Measurements from ENCODE around the gene CEP350.

Gene CEP350

GRCh38 chr1:179954493-179955286 is at the start of gene CEP350:
TSS of gene CEP350 (plus strand) at chr1:179954810. CDS start at chr1:179986182, 31,372 bp downstream.
- DNase-seq = peak; percentile 98

- no peak for DNase-seq
Measured at GRCh38 chr1:179910934-179911333, 43.7 kb upstream of the CEP350 start.

- no peak for DNase-seq
Measured at GRCh38 chr1:179911812-179912211, 42.8 kb upstream of the CEP350 start.

- DNase-seq = no peak
Measured at GRCh38 chr1:179917601-179918429, 36.8 kb upstream of the CEP350 start.

- no peak for DNase-seq
Measured at GRCh38 chr1:179921472-179921871, 33.1 kb upstream of the CEP350 start.

- no peak for DNase-seq
Measured at GRCh38 chr1:179921981-179922872, 32.4 kb upstream of the CEP350 start.

GRCh38 chr1:179923029-179923428 is 31.6 kb upstream of the CEP350 start:
- no peak for DNase-seq

- no peak for DNase-seq
Measured at GRCh38 chr1:179924268-179924667, 30.3 kb upstream of the CEP350 start.

- DNase-seq = no peak
Measured at GRCh38 chr1:179925302-179925701, 29.3 kb upstream of the CEP350 start.

GRCh38 chr1:179925922-179926849 is 28.4 kb upstream of the CEP350 start:
- no peak for DNase-seq

- no peak for DNase-seq
Measured at GRCh38 chr1:179926850-179927205, 27.8 kb upstream of the CEP350 start.

GRCh38 chr1:179929955-179930798 is 24.4 kb upstream of the CEP350 start:
- DNase-seq = no peak

GRCh38 chr1:179930867-179931266 is 23.7 kb upstream of the CEP350 start:
- no peak for DNase-seq

- DNase-seq = no peak
Measured at GRCh38 chr1:179933219-179933618, 21.4 kb upstream of the CEP350 start.

- no peak for DNase-seq
Measured at GRCh38 chr1:179935909-179936496, 18.6 kb upstream of the CEP350 start.

GRCh38 chr1:179937668-179938254 is 16.8 kb upstream of the CEP350 start:
- no peak for DNase-seq

- DNase-seq = no peak
Measured at GRCh38 chr1:179938752-179939151, 15.9 kb upstream of the CEP350 start.

GRCh38 chr1:179939941-179940340 is 14.7 kb upstream of the CEP350 start:
- DNase-seq = no peak

- no peak for DNase-seq
Measured at GRCh38 chr1:179941454-179941853, 13.2 kb upstream of the CEP350 start.

GRCh38 chr1:179950651-179951050 is 4.0 kb upstream of the CEP350 start:
- no peak for DNase-seq
